ENCODE data around the gene MYT1.

- TF ChIP-seq CTCF (IDR thresholded peaks at IDR 0.05): no peak
- no peak for TF ChIP-seq EP300 (IDR thresholded peaks at IDR 0.05; ENCODE audit: low read depth)
- TF ChIP-seq POLR2AphosphoS5 (IDR thresholded peaks at IDR 0.05): no peak
- no peak for TF ChIP-seq POLR2A (IDR thresholded peaks at IDR 0.05)
Measured at GRCh38 chr20:64226686-64227580, 62.7 kb downstream of the MYT1 start.
